GM19468 (cell line): ENCODE measurements around the gene RDX.
"Not testable (repeated sequence)": the region's sequence is repeated elsewhere in the genome, so short reads cannot be mapped to it uniquely, and the experiment has no call there.

Source experiments
- ATAC-seq: cut with Tn5 transposase; IDR thresholded peaks from one replicate; pipeline ENCODE4 v1.9.1; 2021; ENCODE audit warnings: mild to moderate bottlenecking, moderate library complexity, moderate number of reproducible peaks; ENCODE audit not compliant: unreplicated experiment; ENCODE audit errors: extremely low read depth

Gene RDX

DNA sequence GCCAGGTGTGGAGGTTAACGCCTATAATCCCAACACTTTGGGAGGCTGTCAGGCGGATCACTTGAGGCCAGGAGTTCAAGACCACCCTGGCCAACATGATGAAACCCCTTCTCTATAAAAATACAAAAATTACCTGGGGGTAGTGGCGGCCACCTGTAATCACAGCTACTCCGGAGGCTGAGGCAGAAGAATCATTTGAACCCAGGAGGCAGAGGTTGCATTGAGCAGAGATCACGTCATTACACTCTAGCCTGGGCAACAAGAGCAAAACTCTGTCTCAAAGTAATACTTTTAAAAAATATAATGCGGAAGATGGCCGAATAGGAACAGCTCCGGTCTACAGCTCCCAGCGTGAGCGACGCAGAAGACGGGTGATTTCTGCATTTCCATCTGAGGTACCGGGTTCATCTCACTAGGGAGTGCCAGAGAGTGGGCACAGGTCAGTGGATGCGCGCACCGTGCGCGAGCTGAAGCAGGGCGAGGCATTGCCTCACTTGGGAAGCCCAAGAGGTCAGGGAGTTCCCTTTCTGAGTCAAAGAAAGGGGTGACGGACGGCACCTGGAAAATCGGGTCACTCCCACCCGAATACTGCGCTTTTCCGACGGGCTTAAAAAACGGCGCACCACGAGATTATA lies 87.6 kb downstream of the RDX start:
- not testable (repeated sequence) for ATAC-seq

DNA sequence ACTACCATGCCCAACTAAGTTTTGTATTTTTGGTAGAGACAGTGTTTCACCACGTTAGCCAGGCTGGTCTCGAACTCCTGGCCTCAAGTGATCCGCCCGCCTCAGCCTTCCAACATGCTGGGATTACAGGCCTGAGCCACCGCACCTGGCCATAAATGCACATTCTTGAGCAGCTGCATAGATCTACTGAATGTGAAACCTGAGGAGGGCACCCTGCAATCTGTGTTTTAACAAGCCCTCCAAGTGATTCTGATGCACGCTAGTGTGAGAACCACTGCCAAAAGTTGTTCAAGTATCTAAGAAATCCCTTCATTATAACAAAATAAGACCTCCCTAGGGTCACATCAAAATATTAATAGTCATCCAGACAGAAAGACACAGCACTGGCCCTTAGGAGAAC lies 89.3 kb downstream of the RDX start:
- no peak for ATAC-seq

DNA sequence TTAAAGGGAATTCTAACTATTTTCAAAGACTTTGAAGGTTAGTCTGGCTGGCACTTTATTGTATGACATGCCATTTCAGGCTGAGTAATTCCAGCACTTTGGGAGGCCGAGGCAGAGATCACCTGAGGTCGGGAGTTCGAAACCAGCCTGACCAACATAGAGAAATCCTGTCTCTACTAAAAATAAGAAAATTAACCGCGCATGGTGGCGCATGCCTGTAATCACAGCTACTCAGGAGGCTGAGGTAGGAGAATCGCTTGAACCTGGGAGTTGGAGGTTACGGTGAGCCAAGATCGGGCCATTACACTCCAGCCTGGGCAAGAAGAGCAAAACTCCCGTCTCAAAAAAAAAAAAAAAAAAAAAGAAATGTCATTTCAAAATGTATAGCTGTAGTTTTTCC lies 95.6 kb downstream of the RDX start:
- ATAC-seq = no peak

DNA sequence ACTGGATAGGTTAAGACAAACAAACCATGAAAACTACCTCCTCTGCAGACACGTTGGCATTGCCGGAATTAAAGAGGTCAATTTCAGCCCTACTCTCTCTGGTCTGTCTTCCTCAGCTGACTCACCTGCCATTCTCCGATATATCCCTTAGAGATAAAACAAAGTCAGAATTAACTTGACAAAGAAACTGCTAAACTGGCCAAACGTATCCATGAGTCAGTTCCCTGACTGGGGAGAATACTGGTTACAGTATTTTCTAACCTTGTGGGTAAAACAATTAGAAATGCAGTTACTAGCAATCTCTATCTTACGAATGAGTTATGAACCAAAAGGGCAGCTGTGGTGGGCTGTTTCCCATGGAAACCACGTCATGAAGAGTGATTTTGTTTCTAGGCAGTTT lies 96.2 kb downstream of the RDX start:
- no peak for ATAC-seq

DNA sequence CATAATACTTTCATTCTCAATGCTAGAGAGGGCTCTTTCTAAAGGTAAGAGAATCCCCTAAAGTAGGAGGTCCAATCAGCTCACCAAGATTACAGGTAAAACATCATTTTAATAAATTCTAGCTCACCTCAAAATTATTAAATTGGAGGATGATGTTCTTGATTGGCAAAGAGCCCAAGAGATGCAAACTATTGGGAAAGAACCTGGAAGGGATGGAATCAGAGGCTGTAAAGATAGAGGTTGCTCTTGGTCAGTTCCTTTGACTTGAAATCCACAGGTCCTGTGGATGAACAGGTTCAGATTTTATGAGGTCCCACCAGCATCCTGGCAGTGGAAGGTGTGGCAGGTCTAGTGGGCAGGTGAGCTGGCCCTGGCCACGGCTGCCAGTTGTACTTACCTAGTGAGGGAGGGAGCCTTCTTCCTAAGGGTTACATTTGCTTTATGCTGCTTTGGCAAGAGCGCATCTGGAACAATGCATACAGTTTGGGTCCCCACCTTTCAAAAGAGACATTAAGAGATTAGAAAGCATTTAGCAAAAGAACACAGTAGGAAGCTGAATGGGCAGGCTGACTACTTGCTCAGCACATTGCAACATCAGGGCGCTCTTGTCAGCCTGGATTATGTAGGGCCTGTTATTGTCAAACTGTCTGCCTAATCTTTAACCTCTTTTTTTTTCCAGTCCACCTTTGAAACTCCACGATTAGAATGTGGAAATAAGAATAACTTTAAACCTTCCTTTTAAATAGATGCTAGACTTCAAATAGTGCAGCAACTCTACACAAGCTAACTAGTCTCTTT lies 97.0 kb downstream of the RDX start:
- no peak for ATAC-seq

DNA sequence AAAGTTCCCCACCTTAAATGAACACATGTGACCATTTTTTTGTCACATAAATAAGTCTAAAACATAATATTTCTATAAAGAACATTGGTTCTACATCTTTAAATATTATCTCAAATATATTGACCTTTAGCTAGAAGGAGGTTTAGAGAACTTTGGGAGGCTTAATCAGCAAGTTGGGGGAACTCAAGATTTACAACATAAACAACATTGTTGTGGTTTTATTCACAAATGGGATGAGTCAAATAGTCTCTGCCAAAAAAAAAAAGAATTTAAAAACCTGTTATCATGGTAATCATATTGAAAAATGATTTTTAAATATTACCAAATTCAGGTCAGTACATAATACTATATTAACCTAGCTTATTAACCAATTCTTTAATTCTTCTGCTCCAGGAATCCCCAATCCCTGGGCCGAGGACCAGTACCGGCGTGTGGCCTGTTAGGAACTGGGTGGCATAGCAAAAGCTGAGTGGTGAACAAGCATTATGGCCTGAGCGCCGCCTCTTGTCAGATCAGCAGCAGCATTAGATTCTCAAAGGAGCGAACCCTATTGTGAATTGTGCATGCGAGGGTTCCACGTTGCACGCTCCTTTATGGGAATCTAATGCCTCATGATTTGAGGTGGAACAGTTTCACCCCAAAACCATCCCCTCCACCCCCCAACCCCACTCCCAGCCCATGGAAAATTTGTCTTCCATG lies 98.2 kb downstream of the RDX start:
- no peak for ATAC-seq

DNA sequence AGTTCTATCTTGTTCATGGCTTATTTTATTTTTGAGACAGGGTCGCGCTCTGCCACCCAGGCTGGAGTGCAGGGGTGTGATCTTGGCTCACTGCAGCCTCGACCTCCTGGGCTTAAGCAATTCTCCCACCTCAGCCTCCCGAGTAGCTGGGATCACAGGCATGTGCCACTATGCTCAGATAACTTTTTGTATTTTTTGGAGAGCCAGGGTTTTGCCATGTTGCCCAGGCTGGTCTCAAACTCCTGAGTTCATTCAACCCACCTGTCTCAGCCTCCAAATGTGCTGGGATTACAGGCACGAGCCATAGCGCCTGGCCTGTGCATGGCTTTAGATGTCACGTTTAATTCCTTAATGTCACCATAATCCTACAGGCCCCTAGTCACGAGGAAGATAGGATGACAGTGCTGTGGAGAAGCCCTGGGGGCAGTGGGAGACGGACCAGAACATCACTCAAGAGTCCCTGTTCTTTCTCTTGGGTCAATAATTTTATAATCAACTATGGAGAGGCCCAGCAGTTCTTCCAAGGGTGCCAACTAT lies 99.5 kb downstream of the RDX start:
- ATAC-seq = no peak

DNA sequence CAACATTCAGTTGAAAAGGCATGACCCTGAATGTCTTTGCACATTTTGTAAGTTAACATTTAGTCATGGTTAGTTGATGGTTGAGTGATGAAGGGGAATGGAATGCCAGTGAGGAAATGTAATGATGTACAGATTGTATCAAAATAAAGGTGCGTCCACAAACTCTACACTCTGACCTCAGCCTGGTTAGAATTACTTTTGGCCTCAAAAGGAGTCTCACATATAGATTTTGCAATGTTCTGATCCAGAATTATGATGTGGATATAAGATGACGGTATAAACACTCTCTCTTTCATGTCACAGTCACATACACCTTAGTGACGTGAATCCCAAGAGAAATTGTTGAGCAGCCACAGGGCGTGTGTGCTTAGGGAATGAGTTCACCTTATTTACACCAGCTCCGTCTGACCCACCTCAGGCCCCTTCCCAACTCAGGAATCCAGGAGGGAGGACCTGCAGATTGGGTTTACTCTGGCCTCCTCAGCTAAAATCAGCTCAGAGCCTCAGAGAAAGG lies 100.1 kb downstream of the RDX start:
- ATAC-seq = no peak

DNA sequence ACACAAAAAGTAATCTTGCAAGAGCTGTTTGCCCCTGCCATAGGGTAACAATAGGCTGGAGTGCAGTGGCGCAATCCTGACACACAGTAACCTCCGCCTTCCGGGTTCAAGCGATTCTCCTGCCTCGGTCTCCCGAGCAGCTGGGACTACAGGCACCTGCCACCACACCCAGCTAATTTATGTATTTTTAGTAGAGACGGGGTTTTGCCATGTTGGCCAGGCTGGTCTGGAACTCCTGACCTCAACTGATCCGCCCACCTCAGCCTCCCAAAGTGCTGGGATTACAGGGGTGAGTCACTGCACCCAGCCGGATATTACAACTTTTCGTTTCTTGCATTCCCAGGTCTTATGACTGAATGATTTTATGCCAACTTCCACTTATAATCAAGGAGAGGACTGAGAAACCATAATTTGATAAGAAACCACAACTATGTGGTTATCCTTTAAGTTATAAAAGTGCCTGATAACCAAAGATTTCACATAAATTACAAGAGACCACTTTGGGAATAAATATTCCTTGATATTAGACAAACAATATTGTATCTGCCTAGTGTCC lies 102.1 kb downstream of the RDX start:
- ATAC-seq = not testable (repeated sequence)

DNA sequence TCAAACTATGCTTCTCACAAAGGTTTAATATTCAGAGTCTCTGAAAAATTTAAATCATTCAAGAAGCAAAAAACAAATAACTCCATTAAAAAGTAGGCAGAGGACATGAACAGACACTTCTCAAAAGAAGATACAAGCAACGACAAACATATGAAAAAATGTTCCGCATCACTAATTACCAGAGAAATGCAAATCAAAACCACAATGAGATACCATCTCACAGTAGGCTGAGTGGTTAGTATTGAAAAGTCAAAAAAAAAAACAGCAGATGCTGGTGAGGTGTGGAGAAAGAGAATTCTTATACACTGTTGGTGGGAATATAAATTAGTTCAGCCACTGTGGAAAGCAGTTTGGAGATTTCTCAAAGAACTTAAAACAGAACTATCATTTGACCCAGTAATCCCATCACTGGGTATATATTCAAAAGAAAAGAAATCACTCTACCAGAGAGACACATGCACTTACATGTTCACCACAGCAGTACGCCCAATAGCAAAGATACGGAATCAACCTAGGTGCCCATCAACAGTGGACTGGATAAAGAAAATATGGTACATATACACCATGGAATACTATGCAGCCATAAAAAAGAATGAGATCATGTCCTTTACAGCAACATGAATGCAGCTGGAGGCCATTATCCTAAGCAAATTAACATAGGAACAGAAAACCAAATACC lies 103.7 kb downstream of the RDX start:
- not testable (repeated sequence) for ATAC-seq

DNA sequence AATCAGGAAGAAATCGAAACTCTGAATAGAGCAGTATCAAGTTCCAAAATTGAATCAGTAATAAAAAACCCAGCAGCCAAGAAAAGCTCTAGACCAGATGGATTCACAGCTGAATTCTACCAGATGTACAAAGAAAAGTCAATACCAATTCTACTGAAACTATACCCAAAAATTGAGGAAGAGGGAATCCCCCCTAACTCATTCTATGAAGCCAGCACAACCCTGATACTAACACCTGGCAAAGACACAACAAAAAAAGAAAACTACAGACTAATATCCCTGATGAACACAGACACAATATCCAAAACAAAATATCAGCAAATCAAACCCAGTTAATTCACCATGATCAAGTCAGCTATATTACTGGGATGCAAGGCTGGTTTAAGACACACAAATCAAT lies 105.5 kb downstream of the RDX start:
- ATAC-seq = no peak

DNA sequence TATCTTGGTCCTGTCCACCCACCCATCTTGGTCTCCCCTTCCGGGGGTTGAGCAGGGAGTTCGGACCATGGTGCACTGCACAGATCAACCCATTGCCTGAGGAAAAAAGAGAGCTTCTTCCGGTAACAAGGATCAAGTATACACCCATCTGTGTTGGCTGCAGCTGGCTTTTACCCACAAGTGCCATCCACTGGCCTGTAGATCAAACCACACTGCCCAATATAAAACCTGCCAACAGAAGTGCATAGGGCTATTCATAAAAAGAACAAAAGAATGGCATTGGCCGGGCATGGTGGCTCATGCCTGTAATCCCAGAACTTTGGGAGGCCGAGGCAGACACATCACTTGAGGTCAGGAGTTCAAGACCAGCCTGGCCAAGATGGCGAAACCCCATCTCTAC lies 108.7 kb downstream of the RDX start:
- ATAC-seq = no peak

DNA sequence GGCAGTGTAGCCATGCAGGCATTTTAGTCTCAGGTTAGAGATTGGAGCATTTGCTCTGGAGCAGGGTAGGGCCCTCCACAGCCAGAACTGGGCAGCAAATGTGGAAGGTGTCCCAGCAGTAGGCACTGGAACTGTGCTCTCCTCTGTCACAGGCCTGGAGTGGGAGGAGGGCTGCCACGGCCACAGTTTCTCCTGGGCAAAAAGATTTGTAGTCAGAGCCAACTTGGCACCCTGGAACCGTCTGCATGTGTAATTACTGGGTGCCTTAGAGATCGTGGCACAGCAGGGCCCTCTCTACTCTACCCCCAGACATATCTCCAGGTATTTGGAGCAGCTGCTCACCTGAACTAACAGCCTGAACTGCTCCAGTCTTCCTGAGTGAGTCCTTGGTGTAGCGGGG lies 109.5 kb downstream of the RDX start:
- ATAC-seq = no peak

DNA sequence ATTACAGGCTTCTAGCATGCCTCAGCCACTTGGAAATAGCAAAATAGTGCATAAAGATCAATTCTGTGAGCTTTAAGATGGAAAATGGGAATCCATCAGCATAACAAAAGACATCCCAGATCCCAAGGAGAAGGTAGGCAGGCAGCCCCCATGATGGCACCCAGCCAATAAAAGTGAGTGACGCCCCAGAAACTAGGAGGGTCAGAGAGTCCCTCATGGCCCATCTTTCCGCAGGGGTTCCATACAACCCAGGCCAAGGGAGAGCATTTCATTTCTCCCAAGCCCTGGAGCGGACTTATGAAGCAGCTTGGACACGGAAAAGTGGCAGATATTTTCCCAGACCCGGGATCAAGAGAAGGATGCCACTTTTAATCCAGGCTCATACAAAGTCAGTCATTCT lies 110.0 kb downstream of the RDX start:
- ATAC-seq = no peak

DNA sequence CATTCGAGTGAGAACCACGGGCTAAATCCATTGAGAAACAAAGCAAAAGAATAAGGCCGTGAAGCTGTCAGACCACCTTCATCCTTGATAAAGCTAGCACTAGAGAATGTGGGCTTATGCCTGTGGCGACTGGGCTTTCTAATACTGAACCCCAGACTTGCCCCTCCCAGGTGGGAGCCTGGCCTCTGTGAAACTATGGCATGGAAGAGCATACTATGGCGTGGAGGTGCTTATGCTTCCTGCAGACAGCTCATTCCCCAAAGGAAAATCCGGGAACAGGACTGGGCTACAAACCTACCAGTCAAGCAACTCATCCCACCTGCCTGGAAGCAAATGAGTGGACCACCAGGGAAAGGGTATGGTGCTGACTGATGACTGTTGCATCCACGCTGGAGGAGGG lies 110.8 kb downstream of the RDX start:
- ATAC-seq = no peak

DNA sequence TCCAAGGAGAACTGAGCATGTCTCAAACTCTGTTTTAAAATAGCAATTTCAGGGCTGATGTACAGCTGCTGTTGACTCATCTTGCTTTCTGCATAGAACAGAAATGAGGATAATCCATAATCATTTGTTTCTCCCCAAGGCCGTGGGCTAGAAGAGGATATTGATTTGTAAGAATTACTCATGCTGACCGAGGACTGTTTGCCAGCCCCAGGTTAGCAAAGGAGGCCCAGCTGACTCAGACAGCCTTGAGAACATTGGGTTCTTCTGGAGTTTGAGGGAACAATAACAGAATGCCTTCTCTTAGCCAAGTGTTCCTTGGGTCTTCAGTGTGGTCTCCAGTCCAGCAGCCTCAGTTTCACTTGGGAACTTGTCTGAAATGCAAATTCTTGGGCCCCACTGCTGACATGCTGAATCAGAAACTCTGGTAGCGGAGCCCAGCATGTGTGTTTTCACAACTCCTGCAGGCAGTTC lies 111.3 kb downstream of the RDX start:
- no peak for ATAC-seq

DNA sequence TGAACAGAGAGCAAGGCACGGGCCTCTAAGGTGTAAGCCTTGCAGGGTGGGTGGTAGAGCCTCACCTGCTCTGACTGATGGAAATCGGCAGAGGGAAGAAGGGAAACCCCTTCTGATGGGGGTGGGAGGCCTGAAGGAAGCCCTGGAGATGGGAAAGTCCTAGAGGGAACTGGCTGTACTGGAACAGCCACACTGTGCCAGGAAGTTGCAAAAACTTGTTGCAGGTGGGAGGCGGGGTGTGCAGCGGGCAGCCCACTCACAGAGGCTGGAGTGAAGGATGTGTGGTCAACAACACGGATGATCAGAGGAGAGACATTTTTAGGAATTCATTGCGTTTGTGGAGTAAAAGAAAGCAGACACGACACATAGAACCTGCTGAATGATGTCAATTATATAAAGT lies 112.0 kb downstream of the RDX start:
- ATAC-seq = no peak

DNA sequence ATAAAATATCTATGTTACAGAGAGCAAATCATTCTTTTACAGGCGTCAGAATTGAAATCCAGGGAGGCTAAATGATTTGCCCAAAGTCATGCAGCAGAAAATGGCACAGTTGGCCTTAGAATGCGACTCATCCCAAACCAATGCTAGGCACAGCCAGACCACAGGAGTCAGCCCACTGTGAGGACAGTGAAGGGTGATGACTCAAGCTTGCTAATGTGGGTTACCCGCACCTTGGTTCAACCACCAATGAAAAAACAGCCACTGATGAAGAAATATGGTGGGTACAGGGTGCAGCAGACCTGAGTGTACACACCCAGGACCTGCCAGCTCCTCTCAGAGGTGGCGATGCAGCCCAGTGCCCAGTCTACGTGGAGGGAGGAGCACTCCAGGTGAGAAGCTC lies 113.5 kb downstream of the RDX start:
- no peak for ATAC-seq

DNA sequence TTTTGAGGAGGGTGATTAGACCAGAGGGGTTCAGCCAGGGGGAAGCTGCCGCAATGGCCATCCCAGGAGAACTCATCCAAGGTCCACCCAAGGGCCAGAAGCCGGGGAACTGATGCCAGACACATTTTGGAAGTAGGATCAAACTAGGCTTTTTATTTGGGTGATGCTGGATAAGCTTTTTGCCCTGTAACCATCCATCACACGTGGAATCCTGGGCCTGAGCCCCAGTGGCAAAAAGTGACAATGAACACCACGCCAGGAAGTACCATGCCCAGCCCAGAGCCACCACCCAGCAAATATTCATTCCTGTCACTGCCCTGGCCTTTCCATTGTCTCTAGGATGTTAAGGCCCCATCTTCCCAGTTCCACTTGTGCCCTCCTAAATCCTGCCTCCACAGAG lies 117.3 kb downstream of the RDX start:
- no peak for ATAC-seq

DNA sequence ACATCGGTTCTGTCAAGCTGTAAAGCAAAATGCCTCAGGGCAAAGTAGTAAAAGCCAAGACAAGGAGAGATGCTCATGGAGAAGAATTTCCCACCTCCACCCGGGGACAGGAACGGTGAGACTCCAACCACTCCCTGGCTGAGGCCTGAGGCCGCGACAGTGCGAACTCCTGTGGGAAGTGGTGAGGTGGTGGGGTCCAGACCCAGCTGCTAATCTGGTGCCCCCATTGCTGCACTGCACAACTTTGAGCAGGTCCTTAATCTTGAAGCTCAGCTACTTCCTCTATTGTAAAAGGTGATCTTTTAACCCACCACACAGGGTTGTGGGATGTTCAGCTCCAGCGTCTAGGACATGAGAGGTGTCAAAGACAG lies 119.3 kb downstream of the RDX start:
- ATAC-seq = no peak
